Spleen (tissue), 7 donors: ENCODE results near the gene MIPEP.
"Not testable (repeated sequence)": the region's sequence is repeated elsewhere in the genome, so short reads cannot be mapped to it uniquely, and the experiment has no call there.

Experiments used
- CTCF ChIP-seq, 11 experiments: fragments of 200-600 bp in 7 of 11; fragments of 450-650 bp in 4 of 11; sonication (generic) in 4 of 11; IDR thresholded peaks in 8 of 11; conservative IDR thresholded peaks in 3 of 11; 1 replicate in 7 of 11; 2 replicates in 4 of 11; pipeline versions ENCODE4 v1.4.0 to v1.8.0; 2016 to 2021; ENCODE audit warnings: antibody characterized with exemption in 11 of 11, inconsistent platforms in 4 of 11, mild to moderate bottlenecking in 1 of 11
- POLR2A ChIP-seq, 3 donors: fragments of 450-650 bp; IDR thresholded peaks; one replicate each; pipeline ENCODE4 v1.5.1; 2017; ENCODE audit warnings: antibody characterized with exemption in 3 of 3, mild to moderate bottlenecking in 1 of 3
- donor health status: DM: no; HTN: no; CAD: no; lungs with moderate emphysema.
- donor health status: DM: no; HTN: no; CAD: no.
- donor health status: DM: no; HTN: no; CAD: no.

DNA sequence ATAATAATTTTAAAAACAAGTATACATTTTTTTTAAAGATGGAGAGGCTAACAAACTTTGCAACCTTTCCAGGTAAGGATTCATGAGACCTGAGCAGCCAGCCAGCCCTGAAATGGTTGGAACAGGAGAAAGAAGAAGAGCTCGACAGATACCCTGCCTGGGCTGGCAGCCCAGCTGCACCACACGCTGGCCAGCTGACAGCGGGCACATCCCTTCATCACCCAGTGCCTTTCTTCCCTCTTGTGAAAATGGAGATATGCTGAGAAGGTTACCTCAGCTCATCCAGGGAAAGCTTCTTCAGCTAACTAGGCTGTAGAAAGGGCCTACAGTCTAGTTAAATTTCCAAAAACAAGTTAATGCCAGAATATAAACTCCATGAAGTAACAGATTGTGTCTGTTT, 4.8 kb downstream of the MIPEP start:
- not testable (repeated sequence) for TF ChIP-seq CTCF (IDR thresholded peaks at IDR 0.05 in 8 of 11, conservative IDR thresholded peaks at IDR 0.05 in 3 of 11); POLR2A (IDR thresholded peaks at IDR 0.05)
